Activated CD8-positive, alpha-beta T cell treated with anti-CD3 and anti-CD28 coated beads for 36 hours (primary cell): ENCODE data around the gene PLK1. TPM values are rescaled to one million over a fixed set of nuclear protein-coding genes. Genes with fewer than 3 reads are reported as not detected.

Experiments
- ATAC-seq: fragments of 200-7000 bp; cut with Tn5 transposase; one replicate; pipeline ENCODE4 v1.10.0; 2021; ENCODE audit warnings: mild to moderate bottlenecking, moderate library complexity
- CTCF ChIA-PET: fragments of 350-600 bp; sonication (Branson Sonifier 250); formaldehyde crosslinking; loops from one replicate; lab custom pipeline; 2021; ENCODE audit warnings: antibody characterized with exemption; lab: Charles Lee
- POLR2A ChIA-PET: fragments of 350-600 bp; sonication (Branson Sonifier 250); formaldehyde crosslinking; loops from one replicate; lab custom pipeline; 2021; ENCODE audit warnings: antibody characterized with exemption; lab: Charles Lee
- DNase-seq: peaks from one replicate; pipeline ENCODE4 v3.0.0-alpha.2; 2020
- H3K27ac Mint-ChIP-seq: one replicate; pipeline ENCODE4 v1.8.0; 2021; ENCODE audit warnings: mild to moderate bottlenecking, mixed read lengths
- H3K27me3 Mint-ChIP-seq: one replicate; pipeline ENCODE4 v1.8.0; 2021; ENCODE audit warnings: mixed read lengths
- H3K36me3 Mint-ChIP-seq: one replicate; pipeline ENCODE4 v1.8.0; 2021; ENCODE audit warnings: low read depth, mixed read lengths
- H3K4me1 Mint-ChIP-seq: one replicate; pipeline ENCODE4 v1.8.0; 2021; ENCODE audit warnings: low read depth, mixed read lengths
- H3K4me3 Mint-ChIP-seq: one replicate; pipeline ENCODE4 v1.8.0; 2021; ENCODE audit warnings: mild to moderate bottlenecking, moderate library complexity, mixed read lengths
- H3K9me3 Mint-ChIP-seq: one replicate; pipeline ENCODE4 v1.8.0; 2021; ENCODE audit warnings: mixed read lengths
- CTCF ChIP-seq: fragments of 200-600 bp; IDR thresholded peaks from one replicate; pipeline ENCODE4 v1.8.0; 2022; ENCODE audit warnings: antibody characterized with exemption, mild to moderate bottlenecking
- intact Hi-C: fragments of 100-400 bp; cut with micrococcal nuclease; formaldehyde crosslinking; loops from one replicate; pipeline ENCODE4 v1.10.0; 2022
- total RNA-seq, 2 experiments: library from RNA; stranded (reverse); gene quantifications; one replicate each; pipeline ENCODE4 v1.2.3, GENCODE V29; 2021

Gene PLK1
- total RNA-seq, 2 experiments from 2014 or later: 85.8 to 87.9 TPM

GRCh38 chr16:23679274-23679985 lies 741 bp downstream of the PLK1 start:
- Mint-ChIP-seq H3K4me1 (peaks cover 12% of the 10 kb centered on the region), H3K27me3 (no peaks in the 10 kb centered on the region), H3K9me3 (no peaks in the 10 kb centered on the region), H3K4me3 (peak overlapping the region; percentile 93), H3K27ac (peak overlapping the region; percentile 57), H3K36me3 (peaks cover 44% of the 10 kb centered on the region)
- POLR2A ChIA-PET: interaction anchor here (0.6 to 4.1 kb wide), 7 partner anchors 10 to 704 kb away, joined by 3 to 19 read pairs (median 5); partner anchors contain the start of genes DCTN5, NDUFAB1 and PALB2
- intact Hi-C loops: no loop called here
- no peak for TF ChIP-seq CTCF
- CTCF ChIA-PET: interaction anchor here (0.8 to 1.2 kb wide), 3 partner anchors 10 to 802 kb away, joined by 3 to 6 read pairs (median 3); partner anchors contain the start of gene NDUFAB1
- ATAC-seq: no peak
- DNase-seq: peak; percentile 46

- no peak for DNase-seq
- ChIA-PET POLR2A (interaction anchor here (0.8 to 4.1 kb wide), 4 partner anchors 10 to 283 kb away, joined by 4 to 19 read pairs (median 14); partner anchors contain the start of genes DCTN5 and PALB2), CTCF (interaction anchor here (1.2 kb wide), 1 partner anchor 10 kb away, joined by 3 read pairs; no protein-coding TSS in a partner anchor)
- Mint-ChIP-seq H3K27me3 (no peaks in the 10 kb centered on the region), H3K36me3 (peaks cover 44% of the 10 kb centered on the region), H3K27ac (no peak overlapping the region), H3K4me3 (peak overlapping the region; percentile 93), H3K9me3 (no peaks in the 10 kb centered on the region), H3K4me1 (peaks cover 12% of the 10 kb centered on the region)
- no peak for ATAC-seq
- intact Hi-C loops: no loop called here
- no peak for TF ChIP-seq CTCF
Measured at GRCh38 chr16:23679986-23680336, 1.3 kb downstream of the PLK1 start.

GRCh38 chr16:23682181-23682580 lies 3.5 kb downstream of the PLK1 start:
- Mint-ChIP-seq H3K4me1 (peaks cover 12% of the 10 kb centered on the region), H3K27ac (no peak overlapping the region), H3K9me3 (no peaks in the 10 kb centered on the region), H3K4me3 (no peak overlapping the region), H3K36me3 (peaks cover 53% of the 10 kb centered on the region), H3K27me3 (no peaks in the 10 kb centered on the region)
- no peak for TF ChIP-seq CTCF
- intact Hi-C loops: no loop called here
- POLR2A ChIA-PET: no interaction called here
- ATAC-seq (no peak), DNase-seq (no peak)
- CTCF ChIA-PET: no interaction called here

- H3K36me3 Mint-ChIP-seq: peaks cover 65% of the 10 kb centered on the region
- POLR2A ChIA-PET: interaction anchor here (1.0 kb wide), 1 partner anchor 48 kb away, joined by 3 read pairs; no protein-coding TSS in a partner anchor
- no peak for DNase-seq
- no peaks in the 10 kb centered on the region for H3K9me3 Mint-ChIP-seq
- H3K4me1 Mint-ChIP-seq: peaks cover 9% of the 10 kb centered on the region
- CTCF ChIA-PET: no interaction called here
- no peaks in the 10 kb centered on the region for H3K27me3 Mint-ChIP-seq
- no peak for TF ChIP-seq CTCF
- no peak overlapping the region for H3K4me3 Mint-ChIP-seq
- intact Hi-C loops: no loop called here
- H3K27ac Mint-ChIP-seq: no peak overlapping the region
- no peak for ATAC-seq
Measured at GRCh38 chr16:23683487-23683886, 4.8 kb downstream of the PLK1 start.
